ENCODE results near the gene NEDD4L.

The NEDD4L gene

GRCh38 chr18:58097121-58097906 lies 53.3 kb downstream of the NEDD4L start (continued):
- peak; percentile 65; the same call in 1 of the 2 replicates for TF ChIP-seq TSHZ2 (CRISPR knock-in tag; IDR thresholded peaks at IDR 0.05)
- TF ChIP-seq ARNTL (CRISPR knock-in tag; IDR thresholded peaks at IDR 0.05; ENCODE audit: borderline replicate concordance, low read depth): no peak
- no peak for TF ChIP-seq BACH2 (CRISPR knock-in tag; IDR thresholded peaks at IDR 0.05; ENCODE audit: borderline replicate concordance)
- TF ChIP-seq CSDC2 (CRISPR knock-in tag; IDR thresholded peaks at IDR 0.05): no peak
- TF ChIP-seq ZNF70 (CRISPR knock-in tag; IDR thresholded peaks at IDR 0.05): no peak

DNA sequence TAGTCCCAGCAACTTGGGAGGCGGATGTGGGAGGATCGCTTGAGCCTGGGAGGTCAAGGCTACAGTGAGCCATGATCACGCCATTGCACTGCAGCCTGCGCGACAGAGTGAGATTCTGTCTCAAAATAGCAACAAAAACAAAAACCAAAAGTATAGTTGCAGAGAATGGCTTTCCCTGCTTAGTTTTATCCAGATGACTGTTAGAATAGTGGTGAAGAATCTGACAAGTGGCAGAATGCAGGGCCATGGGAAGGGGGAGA lies 53.8 kb downstream of the NEDD4L start:
- ATAC-seq: no peak; the same call in 2 of the 3 replicates
- TF ChIP-seq ZNF565 (CRISPR knock-in tag; conservative IDR thresholded peaks at IDR 0.05; ENCODE audit: low read depth): no peak
- TF ChIP-seq, protein P1, sequence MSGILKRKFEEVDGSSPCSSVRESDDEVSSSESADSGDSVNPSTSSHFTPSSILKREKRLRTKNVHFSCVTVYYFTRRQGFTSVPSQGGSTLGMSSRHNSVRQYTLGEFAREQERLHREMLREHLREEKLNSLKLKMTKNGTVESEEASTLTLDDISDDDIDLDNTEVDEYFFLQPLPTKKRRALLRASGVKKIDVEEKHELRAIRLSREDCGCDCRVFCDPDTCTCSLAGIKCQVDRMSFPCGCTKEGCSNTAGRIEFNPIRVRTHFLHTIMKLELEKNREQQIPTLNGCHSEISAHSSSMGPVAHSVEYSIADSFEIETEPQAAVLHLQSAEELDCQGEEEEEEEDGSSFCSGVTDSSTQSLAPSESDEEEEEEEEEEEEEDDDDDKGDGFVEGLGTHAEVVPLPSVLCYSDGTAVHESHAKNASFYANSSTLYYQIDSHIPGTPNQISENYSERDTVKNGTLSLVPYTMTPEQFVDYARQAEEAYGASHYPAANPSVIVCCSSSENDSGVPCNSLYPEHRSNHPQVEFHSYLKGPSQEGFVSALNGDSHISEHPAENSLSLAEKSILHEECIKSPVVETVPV (CRISPR knock-in tag; IDR thresholded peaks at IDR 0.05): no peak
- TF ChIP-seq OSR1 (CRISPR knock-in tag; IDR thresholded peaks at IDR 0.05): no peak
- no peak for TF ChIP-seq TOX (CRISPR knock-in tag; IDR thresholded peaks at IDR 0.05; ENCODE audit: borderline replicate concordance)
- TF ChIP-seq TSHZ2 (CRISPR knock-in tag; IDR thresholded peaks at IDR 0.05): no peak
- TF ChIP-seq TCF4 (CRISPR knock-in tag; IDR thresholded peaks at IDR 0.05; ENCODE audit: borderline replicate concordance): no peak
- TF ChIP-seq ZFP3 (CRISPR knock-in tag; IDR thresholded peaks at IDR 0.05): no peak
- TF ChIP-seq ZFP30 (CRISPR knock-in tag; IDR thresholded peaks at IDR 0.05): no peak
- TF ChIP-seq, protein P2, sequence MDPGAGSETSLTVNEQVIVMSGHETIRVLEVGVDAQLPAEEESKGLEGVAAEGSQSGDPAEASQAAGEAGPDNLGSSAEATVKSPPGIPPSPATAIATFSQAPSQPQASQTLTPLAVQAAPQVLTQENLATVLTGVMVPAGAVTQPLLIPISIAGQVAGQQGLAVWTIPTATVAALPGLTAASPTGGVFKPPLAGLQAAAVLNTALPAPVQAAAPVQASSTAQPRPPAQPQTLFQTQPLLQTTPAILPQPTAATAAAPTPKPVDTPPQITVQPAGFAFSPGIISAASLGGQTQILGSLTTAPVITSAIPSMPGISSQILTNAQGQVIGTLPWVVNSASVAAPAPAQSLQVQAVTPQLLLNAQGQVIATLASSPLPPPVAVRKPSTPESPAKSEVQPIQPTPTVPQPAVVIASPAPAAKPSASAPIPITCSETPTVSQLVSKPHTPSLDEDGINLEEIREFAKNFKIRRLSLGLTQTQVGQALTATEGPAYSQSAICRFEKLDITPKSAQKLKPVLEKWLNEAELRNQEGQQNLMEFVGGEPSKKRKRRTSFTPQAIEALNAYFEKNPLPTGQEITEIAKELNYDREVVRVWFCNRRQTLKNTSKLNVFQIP (CRISPR knock-in tag; IDR thresholded peaks at IDR 0.05; ENCODE audit: borderline replicate concordance, low read depth): no peak
- TF ChIP-seq RARB (CRISPR knock-in tag; IDR thresholded peaks at IDR 0.05): no peak
- TF ChIP-seq, protein P3, sequence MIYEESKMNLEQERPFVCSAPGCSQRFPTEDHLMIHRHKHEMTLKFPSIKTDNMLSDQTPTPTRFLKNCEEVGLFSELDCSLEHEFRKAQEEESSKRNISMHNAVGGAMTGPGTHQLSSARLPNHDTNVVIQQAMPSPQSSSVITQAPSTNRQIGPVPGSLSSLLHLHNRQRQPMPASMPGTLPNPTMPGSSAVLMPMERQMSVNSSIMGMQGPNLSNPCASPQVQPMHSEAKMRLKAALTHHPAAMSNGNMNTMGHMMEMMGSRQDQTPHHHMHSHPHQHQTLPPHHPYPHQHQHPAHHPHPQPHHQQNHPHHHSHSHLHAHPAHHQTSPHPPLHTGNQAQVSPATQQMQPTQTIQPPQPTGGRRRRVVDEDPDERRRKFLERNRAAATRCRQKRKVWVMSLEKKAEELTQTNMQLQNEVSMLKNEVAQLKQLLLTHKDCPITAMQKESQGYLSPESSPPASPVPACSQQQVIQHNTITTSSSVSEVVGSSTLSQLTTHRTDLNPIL (CRISPR knock-in tag; IDR thresholded peaks at IDR 0.05; ENCODE audit: low read depth): no peak
- TF ChIP-seq CSDC2 (CRISPR knock-in tag; IDR thresholded peaks at IDR 0.05): no peak
- no peak for TF ChIP-seq PATZ1 (CRISPR knock-in tag; IDR thresholded peaks at IDR 0.05; ENCODE audit: borderline replicate concordance)
- no peak for TF ChIP-seq SNAI2 (CRISPR knock-in tag; IDR thresholded peaks at IDR 0.05)
- TF ChIP-seq GLIS3 (CRISPR knock-in tag; IDR thresholded peaks at IDR 0.05): no peak
- no peak for TF ChIP-seq ZC3H10 (CRISPR knock-in tag; IDR thresholded peaks at IDR 0.05)
- TF ChIP-seq ZNF8 (CRISPR knock-in tag; IDR thresholded peaks at IDR 0.05): no peak
